ENCODE measurements around the gene CCL17.
"Not testable (repeated sequence)": the region's sequence is repeated elsewhere in the genome, so short reads cannot be mapped to it uniquely, and the experiment has no call there.

Gene CCL17

GRCh38 chr16:57427824-57428223, 23.3 kb downstream of the CCL17 start:
- TF ChIP-seq CTCF (IDR thresholded peaks at IDR 0.05; ENCODE audit: extremely low read depth, insufficient read depth, missing control alignments) = no peak
- in situ Hi-C loops (cut with MboI; ENCODE audit: low pct_unique_long_range_greater_than_20kb, low sequenced_read_pairs, unreplicated experiment) = no loop called here
- no peak for DNase-seq (ENCODE audit: low spot score)

GRCh38 chr16:57430955-57431354, 26.4 kb downstream of the CCL17 start:
- no peak for DNase-seq (ENCODE audit: low spot score)
- in situ Hi-C loops (cut with MboI; ENCODE audit: low pct_unique_long_range_greater_than_20kb, low sequenced_read_pairs, unreplicated experiment) = no loop called here
- no peak for TF ChIP-seq CTCF (IDR thresholded peaks at IDR 0.05; ENCODE audit: extremely low read depth, insufficient read depth, missing control alignments)

GRCh38 chr16:57432505-57432904, 27.9 kb downstream of the CCL17 start:
- in situ Hi-C loops (cut with MboI; ENCODE audit: low pct_unique_long_range_greater_than_20kb, low sequenced_read_pairs, unreplicated experiment) = no loop called here
- no peak for DNase-seq (ENCODE audit: low spot score)
- TF ChIP-seq CTCF (IDR thresholded peaks at IDR 0.05; ENCODE audit: extremely low read depth, insufficient read depth, missing control alignments) = no peak

- in situ Hi-C loops (cut with MboI; ENCODE audit: low pct_unique_long_range_greater_than_20kb, low sequenced_read_pairs, unreplicated experiment) = no loop called here
- TF ChIP-seq CTCF (IDR thresholded peaks at IDR 0.05; ENCODE audit: extremely low read depth, insufficient read depth, missing control alignments) = no peak
- no peak for DNase-seq (ENCODE audit: low spot score)
Observed at GRCh38 chr16:57432989-57433388, 28.4 kb downstream of the CCL17 start.

GRCh38 chr16:57434003-57434402, 29.4 kb downstream of the CCL17 start:
- no peak for TF ChIP-seq CTCF (IDR thresholded peaks at IDR 0.05; ENCODE audit: extremely low read depth, insufficient read depth, missing control alignments)
- in situ Hi-C loops (cut with MboI; ENCODE audit: low pct_unique_long_range_greater_than_20kb, low sequenced_read_pairs, unreplicated experiment) = no loop called here
- DNase-seq (ENCODE audit: low spot score) = no peak

- TF ChIP-seq CTCF (IDR thresholded peaks at IDR 0.05; ENCODE audit: extremely low read depth, insufficient read depth, missing control alignments) = no peak
- no peak for DNase-seq (ENCODE audit: low spot score)
- in situ Hi-C loops (cut with MboI; ENCODE audit: low pct_unique_long_range_greater_than_20kb, low sequenced_read_pairs, unreplicated experiment) = no loop called here
Observed at GRCh38 chr16:57435838-57436237, 31.3 kb downstream of the CCL17 start.

GRCh38 chr16:57439947-57440346, 35.4 kb downstream of the CCL17 start:
- in situ Hi-C loops (cut with MboI; ENCODE audit: low pct_unique_long_range_greater_than_20kb, low sequenced_read_pairs, unreplicated experiment) = not testable (repeated sequence)

GRCh38 chr16:57440551-57440950, 36.0 kb downstream of the CCL17 start:
- DNase-seq (ENCODE audit: low spot score); in situ Hi-C loops (cut with MboI; ENCODE audit: low pct_unique_long_range_greater_than_20kb, low sequenced_read_pairs, unreplicated experiment): not testable (repeated sequence)

More at GRCh38 chr16:57439947-57440346, 35.4 kb downstream of the CCL17 start:
- not testable (repeated sequence) for DNase-seq (ENCODE audit: low spot score)
